ENCODE results near the gene ACTN2. TPM values are rescaled to one million over a fixed set of nuclear protein-coding genes. Genes with fewer than 3 reads are reported as not detected.

The ACTN2 gene
- total RNA-seq, 1 experiment from 2014 or later: not detected

DNA sequence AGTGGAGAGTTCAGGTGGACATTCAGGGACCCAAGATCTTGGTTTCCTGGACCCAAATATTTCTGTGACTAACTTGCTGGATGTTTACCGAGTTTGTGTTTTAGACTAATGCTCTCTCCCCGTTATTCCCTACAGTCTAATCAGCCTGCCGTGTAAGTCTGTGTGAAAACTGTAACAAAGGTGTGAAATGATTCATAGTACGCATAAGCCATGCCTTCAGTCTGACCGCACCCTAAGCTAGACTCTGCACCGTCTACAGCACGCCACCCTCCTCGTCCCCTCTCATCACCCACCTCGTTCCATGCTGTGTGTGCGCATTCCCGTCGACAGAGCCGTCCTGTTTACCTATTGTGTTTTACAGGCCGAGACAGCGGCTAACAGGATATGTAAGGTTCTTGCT is 50.5 kb downstream of the ACTN2 start:
- H3F3A ChIP-seq (ENCODE audit: low read length, unreplicated experiment): no peaks in the 10 kb centered on the region
- H3K79me2 ChIP-seq (ENCODE audit: low read length): no peaks in the 10 kb centered on the region
- intact Hi-C loops (cut with micrococcal nuclease): no loop called here
- POLR2A ChIA-PET (ENCODE audit: unreplicated experiment): no interaction called here
- no peak overlapping the region for H3K4me3 ChIP-seq (ENCODE audit: low read length)
- BruUV-seq (replicated peaks): no TSS peak
- no peak for TF ChIP-seq EZH2 (IDR thresholded peaks at IDR 0.05; ENCODE audit: low read length, unreplicated experiment)
- TF ChIP-seq EZH2phosphoT487 (IDR thresholded peaks at IDR 0.05; ENCODE audit: borderline replicate concordance, low read length): no peak
- TF ChIP-seq CTCF (conservative IDR thresholded peaks at IDR 0.05; ENCODE audit: low read depth, low read length): no peak
- CTCF ChIA-PET: no interaction called here
- no peak for DNase-seq
- no peak overlapping the region for H3K27ac ChIP-seq (ENCODE audit: low read length)
- no peaks in the 10 kb centered on the region for H3K36me3 ChIP-seq (ENCODE audit: low read depth, low read length)
- H3K27me3 ChIP-seq (ENCODE audit: low read length): peaks cover 47% of the 10 kb centered on the region
- no peak overlapping the region for H3K4me2 ChIP-seq (ENCODE audit: low read length)
- no peaks in the 10 kb centered on the region for H4K20me1 ChIP-seq (ENCODE audit: low read length)
- H3K9ac ChIP-seq (ENCODE audit: low read length): no peak overlapping the region
- H3K4me1 ChIP-seq (ENCODE audit: insufficient read depth, low read length): no peaks in the 10 kb centered on the region
- H3K9me2 ChIP-seq (replicated peaks; ENCODE audit: low read length): no peaks in the 10 kb centered on the region
- no peak for ATAC-seq
- H2AFZ ChIP-seq (ENCODE audit: low read length): no peak overlapping the region
- H3K9me3 ChIP-seq (ENCODE audit: low read length): no peaks in the 10 kb centered on the region

DNA sequence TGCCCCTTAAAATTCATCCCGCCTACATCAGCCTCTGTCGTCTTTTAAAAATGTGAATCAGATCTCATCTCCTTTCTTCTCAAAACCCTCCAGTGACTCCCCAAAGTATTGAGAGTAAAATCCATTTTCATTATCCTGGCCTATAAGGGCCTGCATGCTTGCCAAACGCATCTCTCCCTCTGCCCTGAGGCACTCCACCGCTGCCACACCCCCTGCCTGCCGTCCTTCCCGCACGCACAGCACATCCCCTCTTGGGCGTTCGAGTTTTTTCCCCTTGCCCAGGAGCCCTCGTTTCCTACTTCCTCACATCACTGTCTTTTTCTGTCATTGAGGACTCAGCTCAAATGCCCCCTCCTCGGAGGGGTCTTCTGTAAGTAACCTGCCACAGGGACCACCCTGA is 55.5 kb downstream of the ACTN2 start:
- Histone ChIP-seq H3K9ac (ENCODE audit: low read length) (no peak overlapping the region), H3K36me3 (ENCODE audit: low read depth, low read length) (no peaks in the 10 kb centered on the region), H3F3A (ENCODE audit: low read length, unreplicated experiment) (no peaks in the 10 kb centered on the region), H3K27ac (ENCODE audit: low read length) (no peak overlapping the region), H3K9me3 (ENCODE audit: low read length) (no peaks in the 10 kb centered on the region), H3K4me1 (ENCODE audit: insufficient read depth, low read length) (no peaks in the 10 kb centered on the region), H3K79me2 (ENCODE audit: low read length) (no peaks in the 10 kb centered on the region), H3K27me3 (ENCODE audit: low read length) (peaks cover 15% of the 10 kb centered on the region), H3K4me3 (ENCODE audit: low read length) (no peak overlapping the region), H3K4me2 (ENCODE audit: low read length) (no peak overlapping the region), H2AFZ (ENCODE audit: low read length) (no peak overlapping the region), H4K20me1 (ENCODE audit: low read length) (no peaks in the 10 kb centered on the region), H3K9me2 (replicated peaks; ENCODE audit: low read length) (no peaks in the 10 kb centered on the region)
- ATAC-seq (no peak), DNase-seq (no peak)
- no TSS peak for BruUV-seq (replicated peaks)
- ChIA-PET CTCF (no interaction called here), POLR2A (ENCODE audit: unreplicated experiment) (no interaction called here)
- intact Hi-C loops (cut with micrococcal nuclease): no loop called here
- TF ChIP-seq CTCF (conservative IDR thresholded peaks at IDR 0.05; ENCODE audit: low read depth, low read length) (no peak), EZH2 (IDR thresholded peaks at IDR 0.05; ENCODE audit: low read length, unreplicated experiment) (no peak), EZH2phosphoT487 (IDR thresholded peaks at IDR 0.05; ENCODE audit: borderline replicate concordance, low read length) (no peak)

GRCh38 chr1:236742421-236743160 is 56.3 kb downstream of the ACTN2 start:
- no TSS peak for BruUV-seq (replicated peaks)

More at GRCh38 chr1:236742421-236743160, 56.3 kb downstream of the ACTN2 start:
- TF ChIP-seq EZH2phosphoT487 (IDR thresholded peaks at IDR 0.05; ENCODE audit: borderline replicate concordance, low read length) (no peak), EZH2 (IDR thresholded peaks at IDR 0.05; ENCODE audit: low read length, unreplicated experiment) (no peak), CTCF (conservative IDR thresholded peaks at IDR 0.05; ENCODE audit: low read depth, low read length) (no peak)
- Histone ChIP-seq H3F3A (ENCODE audit: low read length, unreplicated experiment) (no peaks in the 10 kb centered on the region), H3K79me2 (ENCODE audit: low read length) (no peaks in the 10 kb centered on the region), H3K9me2 (replicated peaks; ENCODE audit: low read length) (no peaks in the 10 kb centered on the region), H3K27me3 (ENCODE audit: low read length) (peaks cover 21% of the 10 kb centered on the region), H3K27ac (ENCODE audit: low read length) (no peak overlapping the region), H3K4me2 (ENCODE audit: low read length) (no peak overlapping the region), H3K9ac (ENCODE audit: low read length) (no peak overlapping the region), H4K20me1 (ENCODE audit: low read length) (no peaks in the 10 kb centered on the region), H2AFZ (ENCODE audit: low read length) (no peak overlapping the region), H3K4me1 (ENCODE audit: insufficient read depth, low read length) (no peaks in the 10 kb centered on the region), H3K36me3 (ENCODE audit: low read depth, low read length) (no peaks in the 10 kb centered on the region), H3K9me3 (ENCODE audit: low read length) (no peaks in the 10 kb centered on the region), H3K4me3 (ENCODE audit: low read length) (no peak overlapping the region)
- ChIA-PET CTCF (no interaction called here), POLR2A (ENCODE audit: unreplicated experiment) (no interaction called here)
- no peak for DNase-seq
- intact Hi-C loops (cut with micrococcal nuclease): no loop called here
- no peak for ATAC-seq

All from PC-3 (cell line).